Caco-2 (cell line): Measurements from ENCODE around the gene MET. TPM values are rescaled to one million over a fixed set of nuclear protein-coding genes. Genes with fewer than 3 reads are reported as not detected.
"Not testable (repeated sequence)": the region's sequence is repeated elsewhere in the genome, so short reads cannot be mapped to it uniquely, and the experiment has no call there.

ENCODE experiments used
- BruUV-seq: library from RNA; stranded (reverse); fragments of 400-500 nt; replicated peaks from 2 replicates; lab custom pipeline; 2021; lab: Mats Ljungman, UMichigan
- CTCF ChIA-PET: fragments of 300-600 bp; sonication (Branson Sonifier 250); formaldehyde crosslinking; loops from one replicate; lab custom pipeline; 2022; ENCODE audit warnings: antibody characterized with exemption; lab: Charles Lee
- POLR2A ChIA-PET: fragments of 300-600 bp; sonication (Branson Sonifier 250); formaldehyde crosslinking; loops from one replicate; lab custom pipeline; 2022; ENCODE audit warnings: antibody characterized with exemption; lab: Charles Lee
- DNase-seq, 2 experiments: peaks; one replicate each; pipeline versions ENCODE4 v3.0.0 to v3.0.0-alpha.2; 2020 to 2022
- H3K27me3 ChIP-seq: replicated peaks from 2 replicates; pipeline ENCODE4 v1.6.0; 2011; ENCODE audit warnings: low read length; ENCODE audit not compliant: control insufficient read depth, insufficient read depth
- H3K36me3 ChIP-seq: 2 replicates; pipeline ENCODE4 v1.5.1; 2011; ENCODE audit warnings: low read length; ENCODE audit not compliant: control insufficient read depth, insufficient read depth
- H3K4me1 ChIP-seq: fragments of 250-450 bp; sonication (Bioruptor Pico); 2 replicates; pipeline ENCODE4 v1.5.1; 2020; ENCODE audit warnings: mild to moderate bottlenecking
- H3K4me3 ChIP-seq: 2 replicates; pipeline ENCODE4 v1.5.1; 2011; ENCODE audit warnings: low read depth, mild to moderate bottlenecking, control low read depth, low read length
- H3K9me3 ChIP-seq: fragments of 250-450 bp; sonication (Bioruptor Pico); 2 replicates; pipeline ENCODE4 v1.5.1; 2020; ENCODE audit warnings: mild to moderate bottlenecking, moderate library complexity
- H3K27ac Mint-ChIP-seq: one replicate; pipeline ENCODE4 v1.8.0; 2022; ENCODE audit warnings: mixed read lengths; ENCODE audit not compliant: unreplicated experiment
- H3K27me3 Mint-ChIP-seq: one replicate; pipeline ENCODE4 v1.8.0; 2022; ENCODE audit warnings: mixed read lengths; ENCODE audit not compliant: insufficient read depth, unreplicated experiment
- H3K36me3 Mint-ChIP-seq: one replicate; pipeline ENCODE4 v1.8.0; 2022; ENCODE audit warnings: mild to moderate bottlenecking, mixed read lengths; ENCODE audit not compliant: insufficient read depth, unreplicated experiment
- H3K4me1 Mint-ChIP-seq: one replicate; pipeline ENCODE4 v1.8.0; 2022; ENCODE audit warnings: low read depth, mixed read lengths; ENCODE audit not compliant: unreplicated experiment
- H3K4me3 Mint-ChIP-seq: one replicate; pipeline ENCODE4 v1.8.0; 2022; ENCODE audit warnings: mild to moderate bottlenecking, moderate library complexity, mixed read lengths; ENCODE audit not compliant: unreplicated experiment
- H3K9me3 Mint-ChIP-seq: one replicate; pipeline ENCODE4 v1.8.0; 2022; ENCODE audit warnings: mixed read lengths; ENCODE audit not compliant: unreplicated experiment
- CTCF ChIP-seq, 2 experiments: fragments of 200-600 bp in 1 of 2; IDR thresholded peaks; 1 replicate in 1 of 2; 2 replicates in 1 of 2; pipeline versions ENCODE4 v1.5.1 to v1.8.0; 2011 to 2022; ENCODE audit warnings: antibody characterized with exemption in 1 of 2, control low read depth in 1 of 2, inconsistent platforms in 1 of 2, low read depth in 1 of 2, low read length in 1 of 2, mild to moderate bottlenecking in 1 of 2, moderate library complexity in 1 of 2; ENCODE audit not compliant: insufficient read depth in 1 of 2, severe bottlenecking in 1 of 2, unreplicated experiment in 1 of 2
- intact Hi-C: fragments of 100-400 bp; cut with micrococcal nuclease; formaldehyde crosslinking; loops from one replicate; pipeline ENCODE4 v1.10.0; 2022; ENCODE audit not compliant: unreplicated experiment
- total RNA-seq: library from RNA; stranded (reverse); gene quantifications from 2 replicates; pipeline ENCODE4 v1.2.3, GENCODE V29; 2022

Gene MET
- total RNA-seq, 1 experiment from 2014 or later = 82.9 TPM

- no peak for TF ChIP-seq CTCF (IDR thresholded peaks at IDR 0.05; ENCODE audit: insufficient read depth in 1 of 2, low read depth in 1 of 2, low read length in 1 of 2, severe bottlenecking in 1 of 2, unreplicated experiment in 1 of 2)
- Histone ChIP-seq H3K36me3 (no peaks in the 10 kb centered on the region), H3K4me1 (peaks cover 27% of the 10 kb centered on the region), H3K27me3 (no peaks in the 10 kb centered on the region), H3K9me3 (no peaks in the 10 kb centered on the region), H3K4me3 (no peak overlapping the region)
- DNase-seq = no peak
- Mint-ChIP-seq H3K27me3 (no peaks in the 10 kb centered on the region), H3K36me3 (peaks cover 6% of the 10 kb centered on the region), H3K9me3 (no peaks in the 10 kb centered on the region), H3K4me3 (no peak overlapping the region), H3K4me1 (peaks cover 12% of the 10 kb centered on the region), H3K27ac (no peak overlapping the region)
- CTCF ChIA-PET = no interaction called here
- BruUV-seq = no TSS peak
- intact Hi-C loops = no loop called here
- POLR2A ChIA-PET = no interaction called here
These were observed 143.0 kb downstream of the MET start for GRCh38 chr7:116815041-116815440.

GRCh38 chr7:116820149-116820548, 148.2 kb downstream of the MET start:
- Mint-ChIP-seq H3K4me1 (no peaks in the 10 kb centered on the region), H3K27me3 (no peaks in the 10 kb centered on the region), H3K36me3 (no peaks in the 10 kb centered on the region), H3K27ac (no peak overlapping the region), H3K4me3 (no peak overlapping the region), H3K9me3 (peaks cover 10% of the 10 kb centered on the region)
- Histone ChIP-seq H3K36me3 (no peaks in the 10 kb centered on the region), H3K27me3 (no peaks in the 10 kb centered on the region), H3K4me3 (no peak overlapping the region), H3K9me3 (no peaks in the 10 kb centered on the region), H3K4me1 (0 out of 2 replicates have a peak, but pooled peaks cover 3% of the 10 kb centered on the region)
- ChIA-PET CTCF (no interaction called here), POLR2A (no interaction called here)
- DNase-seq = no peak
- BruUV-seq = no TSS peak
- intact Hi-C loops = no loop called here
- no peak for TF ChIP-seq CTCF (IDR thresholded peaks at IDR 0.05; ENCODE audit: insufficient read depth in 1 of 2, low read depth in 1 of 2, low read length in 1 of 2, severe bottlenecking in 1 of 2, unreplicated experiment in 1 of 2)

- H3K36me3 Mint-ChIP-seq, BruUV-seq, H3K4me1 Mint-ChIP-seq, H3K27me3 ChIP-seq, H3K4me3 ChIP-seq, H3K4me1 ChIP-seq, CTCF ChIA-PET, DNase-seq, H3K36me3 ChIP-seq, POLR2A ChIA-PET, H3K27me3 Mint-ChIP-seq, H3K4me3 Mint-ChIP-seq, intact Hi-C loops, H3K9me3 ChIP-seq, H3K27ac Mint-ChIP-seq: not testable (repeated sequence)
- H3K9me3 Mint-ChIP-seq = peaks cover 10% of the 10 kb centered on the region
These were observed 149.7 kb downstream of the MET start for GRCh38 chr7:116821647-116822046.

- peaks cover 10% of the 10 kb centered on the region for H3K9me3 Mint-ChIP-seq
- no peaks in the 10 kb centered on the region for H3K36me3 Mint-ChIP-seq
- H3K27me3 Mint-ChIP-seq = no peaks in the 10 kb centered on the region
- no peak for TF ChIP-seq CTCF (IDR thresholded peaks at IDR 0.05; ENCODE audit: insufficient read depth in 1 of 2, low read depth in 1 of 2, low read length in 1 of 2, severe bottlenecking in 1 of 2, unreplicated experiment in 1 of 2)
- H3K4me3 Mint-ChIP-seq = no peak overlapping the region
- CTCF ChIA-PET = no interaction called here
- no peak for DNase-seq
- H3K9me3 ChIP-seq = no peaks in the 10 kb centered on the region
- no peaks in the 10 kb centered on the region for H3K4me1 Mint-ChIP-seq
- no peaks in the 10 kb centered on the region for H3K4me1 ChIP-seq
- no peak overlapping the region for H3K4me3 ChIP-seq
- BruUV-seq = no TSS peak
- POLR2A ChIA-PET = no interaction called here
- no peaks in the 10 kb centered on the region for H3K27me3 ChIP-seq
- H3K36me3 ChIP-seq = no peaks in the 10 kb centered on the region
- intact Hi-C loops = no loop called here
- H3K27ac Mint-ChIP-seq = no peak overlapping the region
These were observed 152.5 kb downstream of the MET start for GRCh38 chr7:116824449-116824848.
